WTC11 (cell line): ENCODE measurements around the gene EGF. TPM values are rescaled to one million over a fixed set of nuclear protein-coding genes. Genes with fewer than 3 reads are reported as not detected.
"Not testable (repeated sequence)": the region's sequence is repeated elsewhere in the genome, so short reads cannot be mapped to it uniquely, and the experiment has no call there.

ENCODE experiments used
- ATAC-seq: fragments of 200-7000 bp; cut with Tn5 transposase; 2 replicates; pipeline ENCODE4 v1.10.0; 2021; ENCODE audit warnings: mild to moderate bottlenecking, moderate library complexity
- CTCF ChIA-PET: fragments of 300-600 bp; sonication (Branson Sonifier 250); formaldehyde crosslinking; loops from one replicate; lab custom pipeline; 2021; ENCODE audit warnings: antibody characterized with exemption; lab: Charles Lee
- POLR2A ChIA-PET: fragments of 350-600 bp; sonication (Branson Sonifier 250); formaldehyde crosslinking; loops from one replicate; lab custom pipeline; 2021; ENCODE audit warnings: antibody characterized with exemption; lab: Charles Lee
- DNase-seq: peaks from one replicate; pipeline ENCODE4 v3.0.0; 2021; ENCODE audit warnings: low spot score
- H3K27ac Mint-ChIP-seq: 2 replicates; pipeline ENCODE4 v1.8.0; 2021; ENCODE audit warnings: mixed read lengths
- H3K27me3 Mint-ChIP-seq: 2 replicates; pipeline ENCODE4 v1.8.0; 2021; ENCODE audit warnings: low read depth, mild to moderate bottlenecking, moderate library complexity, mixed read lengths
- H3K36me3 Mint-ChIP-seq: 2 replicates; pipeline ENCODE4 v1.8.0; 2021; ENCODE audit warnings: mixed read lengths
- H3K4me1 Mint-ChIP-seq: 2 replicates; pipeline ENCODE4 v1.8.0; 2022; ENCODE audit warnings: mixed read lengths
- H3K4me3 Mint-ChIP-seq: 2 replicates; pipeline ENCODE4 v1.8.0; 2021; ENCODE audit warnings: mild to moderate bottlenecking, moderate library complexity, mixed read lengths
- H3K9me3 Mint-ChIP-seq: 2 replicates; pipeline ENCODE4 v1.8.0; 2021; ENCODE audit warnings: mixed read lengths
- EMX1 ChIP-seq: fragments of 250-450 bp; sonication (Bioruptor Pico); IDR thresholded peaks from 2 replicates; pipeline ENCODE4 v1.8.0; 2021; ENCODE audit warnings: mild to moderate bottlenecking
- ESRRA ChIP-seq: sonication (generic); formaldehyde crosslinking; IDR thresholded peaks from 2 replicates; pipeline ENCODE4 v1.8.1; 2022; ENCODE audit warnings: mild to moderate bottlenecking, missing genetic modification reagents, borderline replicate concordance
- GABPB1 ChIP-seq: sonication (generic); formaldehyde crosslinking; IDR thresholded peaks from 2 replicates; pipeline ENCODE4 v1.8.1; 2023; ENCODE audit warnings: mild to moderate bottlenecking, missing genetic modification reagents
- KAT7 ChIP-seq: sonication (generic); formaldehyde crosslinking; IDR thresholded peaks from 2 replicates; pipeline ENCODE4 v1.8.1; 2023; ENCODE audit warnings: missing genetic modification reagents, mild to moderate bottlenecking, borderline replicate concordance
- PRRX2 ChIP-seq: fragments of 250-450 bp; sonication (Bioruptor Pico); IDR thresholded peaks from 2 replicates; pipeline ENCODE4 v1.8.0; 2021; ENCODE audit warnings: mild to moderate bottlenecking
- RELA ChIP-seq: sonication (generic); formaldehyde crosslinking; IDR thresholded peaks from 2 replicates; pipeline ENCODE4 v1.8.1; 2022; ENCODE audit warnings: missing genetic modification reagents, mild to moderate bottlenecking, borderline replicate concordance
- TEAD4 ChIP-seq: sonication (generic); formaldehyde crosslinking; IDR thresholded peaks from 2 replicates; pipeline ENCODE4 v1.8.0; 2022; ENCODE audit warnings: mild to moderate bottlenecking, missing genetic modification reagents
- ZNF219 ChIP-seq: sonication (generic); formaldehyde crosslinking; IDR thresholded peaks from 2 replicates; pipeline ENCODE4 v1.8.0; 2023; ENCODE audit warnings: missing genetic modification reagents, mild to moderate bottlenecking, borderline replicate concordance
- ZNF232 ChIP-seq: sonication (generic); formaldehyde crosslinking; IDR thresholded peaks from 2 replicates; pipeline ENCODE4 v1.8.0; 2022; ENCODE audit warnings: mild to moderate bottlenecking, missing genetic modification reagents
- total RNA-seq: library from RNA; stranded (reverse); gene quantifications from 3 replicates; pipeline ENCODE4 v1.2.3, GENCODE V29; 2021
- TF ChIP-seq, protein P1 (sequence below): sonication (generic); formaldehyde crosslinking; IDR thresholded peaks from 2 replicates; pipeline ENCODE4 v1.8.1; 2023; ENCODE audit warnings: mild to moderate bottlenecking, missing genetic modification reagents
- TF ChIP-seq, protein P2 (sequence below): sonication (generic); formaldehyde crosslinking; IDR thresholded peaks from 2 replicates; pipeline ENCODE4 v1.8.1; 2022; ENCODE audit warnings: mild to moderate bottlenecking, missing genetic modification reagents, moderate library complexity, borderline replicate concordance
- TF ChIP-seq, protein P3 (sequence below): fragments of 250-450 bp; sonication (Bioruptor Pico); conservative IDR thresholded peaks from 2 replicates; pipeline ENCODE4 v1.9.0; 2021; ENCODE audit warnings: mild to moderate bottlenecking

EGF gene
- total RNA-seq, 1 experiment from 2014 or later = 2.5 TPM

DNA sequence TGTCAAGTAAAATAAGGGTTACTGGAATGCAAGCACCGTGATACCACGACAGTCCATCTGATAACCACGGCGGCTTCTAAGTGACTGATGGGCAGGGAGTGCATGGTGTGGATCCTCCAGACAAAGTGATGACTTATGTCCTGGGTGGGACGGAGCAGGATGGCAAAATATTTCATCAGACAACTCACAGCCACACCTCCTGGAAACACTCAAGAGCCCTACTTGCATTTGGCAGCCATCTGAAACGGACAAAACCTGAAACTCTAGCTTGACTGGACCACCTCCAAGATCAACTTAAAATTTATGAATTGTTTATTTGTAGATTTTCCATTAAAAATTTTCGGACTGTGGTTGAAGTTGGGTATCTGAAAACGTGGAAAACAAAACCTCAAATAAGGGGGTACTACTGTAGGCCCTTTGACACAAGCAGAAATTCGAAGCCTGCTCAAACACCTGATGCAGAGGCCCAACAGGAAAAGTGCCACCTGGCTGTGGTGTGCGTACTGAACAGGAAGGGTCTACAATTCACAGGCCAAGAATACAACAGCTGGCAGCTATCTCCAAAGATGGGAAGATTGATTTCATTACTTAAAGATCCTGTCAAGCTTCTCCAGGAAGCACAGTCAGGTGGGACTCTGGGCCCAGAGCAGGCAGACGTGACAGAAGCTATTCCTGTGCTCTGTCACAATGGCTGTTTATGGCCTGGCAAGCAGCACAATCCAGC lies 38.7 kb upstream of the EGF start:
- no peak for ATAC-seq
- TF ChIP-seq, protein P1, sequence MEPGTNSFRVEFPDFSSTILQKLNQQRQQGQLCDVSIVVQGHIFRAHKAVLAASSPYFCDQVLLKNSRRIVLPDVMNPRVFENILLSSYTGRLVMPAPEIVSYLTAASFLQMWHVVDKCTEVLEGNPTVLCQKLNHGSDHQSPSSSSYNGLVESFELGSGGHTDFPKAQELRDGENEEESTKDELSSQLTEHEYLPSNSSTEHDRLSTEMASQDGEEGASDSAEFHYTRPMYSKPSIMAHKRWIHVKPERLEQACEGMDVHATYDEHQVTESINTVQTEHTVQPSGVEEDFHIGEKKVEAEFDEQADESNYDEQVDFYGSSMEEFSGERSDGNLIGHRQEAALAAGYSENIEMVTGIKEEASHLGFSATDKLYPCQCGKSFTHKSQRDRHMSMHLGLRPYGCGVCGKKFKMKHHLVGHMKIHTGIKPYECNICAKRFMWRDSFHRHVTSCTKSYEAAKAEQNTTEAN (CRISPR knock-in tag) = no peak
- H3K36me3 Mint-ChIP-seq = no peaks in the 10 kb centered on the region; the same call in 1 of the 2 replicates
- H3K27ac Mint-ChIP-seq = no peak overlapping the region
- CTCF ChIA-PET = no interaction called here
- POLR2A ChIA-PET = interaction anchor here (0.6 kb wide), 1 partner anchor 84 kb away, joined by 3 read pairs; no protein-coding TSS in a partner anchor
- H3K4me3 Mint-ChIP-seq = no peak overlapping the region
- no peaks in the 10 kb centered on the region for H3K4me1 Mint-ChIP-seq
- peaks cover 13% of the 10 kb centered on the region for H3K9me3 Mint-ChIP-seq
- H3K27me3 Mint-ChIP-seq = no peaks in the 10 kb centered on the region
- no peak for DNase-seq

DNA sequence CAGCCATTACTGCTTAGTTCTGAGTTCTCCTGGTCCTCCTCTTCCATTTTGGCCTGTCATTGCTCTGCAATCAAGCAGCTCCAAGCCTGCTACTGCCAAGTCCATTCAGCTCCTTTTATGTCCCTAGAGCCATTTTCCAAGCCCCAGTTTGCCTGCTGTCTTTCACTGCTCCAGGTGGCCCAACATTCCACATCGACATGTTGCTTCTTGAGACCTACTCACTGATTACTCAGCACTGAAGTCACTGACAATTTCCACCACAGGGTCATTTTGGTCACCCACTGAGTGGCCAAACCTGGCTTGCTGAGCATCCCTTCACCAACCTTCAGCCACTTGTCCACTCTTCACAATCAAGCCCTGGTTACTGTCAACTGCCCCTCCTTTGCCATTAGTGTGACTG lies 37.6 kb upstream of the EGF start:
- TF ChIP-seq, protein P2, sequence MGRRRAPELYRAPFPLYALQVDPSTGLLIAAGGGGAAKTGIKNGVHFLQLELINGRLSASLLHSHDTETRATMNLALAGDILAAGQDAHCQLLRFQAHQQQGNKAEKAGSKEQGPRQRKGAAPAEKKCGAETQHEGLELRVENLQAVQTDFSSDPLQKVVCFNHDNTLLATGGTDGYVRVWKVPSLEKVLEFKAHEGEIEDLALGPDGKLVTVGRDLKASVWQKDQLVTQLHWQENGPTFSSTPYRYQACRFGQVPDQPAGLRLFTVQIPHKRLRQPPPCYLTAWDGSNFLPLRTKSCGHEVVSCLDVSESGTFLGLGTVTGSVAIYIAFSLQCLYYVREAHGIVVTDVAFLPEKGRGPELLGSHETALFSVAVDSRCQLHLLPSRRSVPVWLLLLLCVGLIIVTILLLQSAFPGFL (CRISPR knock-in tag) = no peak
- TF ChIP-seq ESRRA (CRISPR knock-in tag) = no peak
- no peak for TF ChIP-seq RELA
- TF ChIP-seq TEAD4 (CRISPR knock-in tag) = no peak
- TF ChIP-seq PRRX2 (CRISPR knock-in tag) = no peak
- Mint-ChIP-seq H3K27me3 (no peaks in the 10 kb centered on the region), H3K9me3 (peaks cover 13% of the 10 kb centered on the region), H3K4me1 (no peaks in the 10 kb centered on the region), H3K4me3 (no peak overlapping the region), H3K27ac (no peak overlapping the region), H3K36me3 (no peaks in the 10 kb centered on the region; the same call in 1 of the 2 replicates)
- no peak for DNase-seq
- ATAC-seq = no peak
- POLR2A ChIA-PET = no interaction called here
- CTCF ChIA-PET = no interaction called here

DNA sequence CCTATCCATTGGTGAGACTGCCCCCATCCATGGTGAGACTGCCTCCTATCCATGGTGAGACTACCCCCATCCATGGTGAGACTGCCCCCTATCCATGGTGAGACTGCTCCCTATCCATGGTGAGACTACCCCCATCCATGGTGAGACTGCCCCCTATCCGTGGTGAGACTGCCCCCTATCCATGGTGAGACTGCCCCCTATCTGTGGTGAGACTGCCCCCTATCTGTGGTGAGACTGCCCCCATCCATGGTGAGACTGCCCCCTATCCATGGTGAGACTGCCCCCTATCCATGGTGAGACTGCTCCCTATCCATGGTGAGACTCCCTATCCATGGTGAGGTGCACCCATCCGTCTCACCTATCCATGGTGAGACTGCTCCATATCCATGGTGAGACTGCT lies 37.1 kb upstream of the EGF start:
- H3K27me3 Mint-ChIP-seq, H3K4me1 Mint-ChIP-seq, H3K4me3 Mint-ChIP-seq, POLR2A ChIA-PET, CTCF ChIA-PET, H3K36me3 Mint-ChIP-seq, H3K27ac Mint-ChIP-seq, ATAC-seq, DNase-seq: not testable (repeated sequence)
- peaks cover 13% of the 10 kb centered on the region for H3K9me3 Mint-ChIP-seq

DNA sequence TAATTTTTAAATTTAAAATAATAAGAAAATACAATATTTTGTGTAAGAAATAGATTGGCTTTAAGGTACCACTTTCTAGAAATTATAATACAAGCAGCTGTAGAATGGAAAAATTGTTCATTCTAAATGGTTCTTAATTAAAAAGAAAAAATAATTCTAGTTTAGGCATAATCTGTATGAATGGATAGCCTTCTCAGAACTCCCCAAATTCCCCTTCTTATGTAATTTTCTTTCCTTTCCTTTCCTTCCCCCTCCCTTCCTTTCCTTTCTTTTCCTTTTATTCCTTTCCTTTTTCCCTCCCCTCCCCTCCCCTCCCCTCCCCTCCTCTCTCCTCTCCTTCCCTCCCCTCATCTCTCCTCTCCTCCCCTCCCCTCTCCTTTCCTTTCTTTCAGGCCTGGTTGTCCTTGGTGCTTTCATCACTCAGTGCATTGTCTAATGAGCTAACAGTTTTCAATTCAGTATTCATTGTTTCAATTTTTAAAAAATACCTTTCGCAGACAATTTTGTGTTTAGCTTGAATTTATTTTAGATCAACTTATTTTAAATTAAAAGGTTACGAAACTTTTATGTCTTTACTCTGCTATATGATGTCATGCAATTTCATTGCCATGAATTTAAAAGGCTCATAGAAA lies 35.9 kb upstream of the EGF start:
- Mint-ChIP-seq H3K4me1 (no peaks in the 10 kb centered on the region), H3K27ac (no peak overlapping the region), H3K27me3 (no peaks in the 10 kb centered on the region), H3K9me3 (peaks cover 13% of the 10 kb centered on the region), H3K36me3 (no peaks in the 10 kb centered on the region; the same call in 1 of the 2 replicates), H3K4me3 (no peak overlapping the region)
- ChIA-PET POLR2A (no interaction called here), CTCF (no interaction called here)
- TF ChIP-seq ZNF219 (CRISPR knock-in tag) (no peak), RELA (no peak), KAT7 (CRISPR knock-in tag) (no peak), ZNF232 (CRISPR knock-in tag) (no peak), EMX1 (CRISPR knock-in tag) (no peak), GABPB1 (CRISPR knock-in tag) (no peak)
- TF ChIP-seq, protein P3, sequence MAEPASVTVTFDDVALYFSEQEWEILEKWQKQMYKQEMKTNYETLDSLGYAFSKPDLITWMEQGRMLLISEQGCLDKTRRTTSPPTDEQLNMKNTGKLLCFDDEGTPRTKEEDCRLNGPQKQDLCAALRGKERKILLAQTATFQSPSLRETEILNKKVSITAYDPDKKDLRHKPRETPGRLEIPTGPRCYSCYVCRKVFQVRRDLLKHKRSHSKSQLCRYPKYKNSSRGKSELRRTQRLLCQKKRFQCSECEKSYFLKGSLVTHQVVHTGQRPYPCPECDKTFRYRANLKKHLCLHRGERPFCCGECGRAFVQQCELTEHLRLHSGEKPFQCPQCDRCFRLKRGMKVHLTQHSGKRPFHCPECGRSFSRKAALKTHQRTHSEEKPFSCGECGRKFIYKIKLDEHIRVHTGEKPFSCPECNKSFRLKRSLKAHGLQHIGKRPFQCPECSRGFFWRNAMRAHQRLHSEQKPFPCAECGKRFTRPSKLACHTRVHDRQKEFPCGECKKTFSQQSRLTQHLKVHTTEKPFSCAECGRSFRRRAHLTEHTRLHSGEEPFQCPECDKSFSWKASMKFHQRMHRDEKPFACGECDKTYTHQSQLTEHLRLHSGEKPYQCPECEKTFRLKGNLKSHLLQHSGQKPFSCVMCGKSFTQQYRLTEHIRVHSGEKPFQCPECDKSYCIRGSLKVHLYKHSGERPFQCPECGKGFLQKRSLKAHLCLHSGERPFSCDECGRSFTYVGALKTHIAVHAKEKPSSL (CRISPR knock-in tag) = no peak
- no peak for DNase-seq
- ATAC-seq = no peak
